HG03175 (cell line): ENCODE measurements around the gene AADACL3.

Source experiments
- ATAC-seq: cut with Tn5 transposase; IDR thresholded peaks from one replicate; pipeline ENCODE4 v1.9.1; 2021; ENCODE audit warnings: mild to moderate bottlenecking, moderate library complexity; ENCODE audit not compliant: unreplicated experiment

The AADACL3 gene

DNA sequence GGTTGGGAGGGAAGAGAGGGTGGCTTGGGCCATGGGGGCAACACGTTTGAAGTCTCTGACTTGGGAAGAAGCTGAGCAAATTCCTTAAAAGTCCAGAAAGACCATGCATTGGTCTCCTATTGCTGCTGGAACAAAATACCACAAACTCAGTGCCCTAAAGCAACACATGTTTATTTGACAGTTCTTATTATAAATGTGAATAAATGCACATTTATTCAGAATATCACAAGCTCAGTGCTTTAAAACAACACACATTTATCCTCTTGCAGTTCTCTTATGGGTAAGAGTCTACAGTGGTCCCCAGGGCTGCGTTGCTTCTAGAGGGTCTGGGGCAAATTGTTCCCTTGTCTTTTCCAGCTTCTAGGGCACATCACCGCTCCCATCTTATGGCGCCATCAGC lies 47.6 kb downstream of the AADACL3 start:
- ATAC-seq = no peak

DNA sequence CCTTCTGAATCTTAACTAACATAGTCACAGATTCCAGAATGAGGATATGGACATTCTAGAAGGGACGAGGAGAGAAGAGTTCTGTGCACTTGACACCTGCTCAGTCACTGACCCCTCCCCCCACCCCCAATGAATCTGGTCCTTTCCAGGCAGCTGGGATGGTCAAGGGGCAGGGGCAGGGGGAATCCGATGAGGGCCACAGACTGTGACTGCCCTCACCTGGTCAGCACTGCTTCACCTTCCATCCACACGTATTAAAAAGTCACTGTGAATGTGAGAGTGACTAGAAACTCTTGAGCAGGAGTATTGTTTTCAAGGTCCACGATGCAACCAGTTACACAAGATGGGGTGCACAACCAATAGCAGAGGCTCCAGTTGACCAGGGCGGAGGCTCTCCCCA lies 48.1 kb downstream of the AADACL3 start:
- no peak for ATAC-seq

DNA sequence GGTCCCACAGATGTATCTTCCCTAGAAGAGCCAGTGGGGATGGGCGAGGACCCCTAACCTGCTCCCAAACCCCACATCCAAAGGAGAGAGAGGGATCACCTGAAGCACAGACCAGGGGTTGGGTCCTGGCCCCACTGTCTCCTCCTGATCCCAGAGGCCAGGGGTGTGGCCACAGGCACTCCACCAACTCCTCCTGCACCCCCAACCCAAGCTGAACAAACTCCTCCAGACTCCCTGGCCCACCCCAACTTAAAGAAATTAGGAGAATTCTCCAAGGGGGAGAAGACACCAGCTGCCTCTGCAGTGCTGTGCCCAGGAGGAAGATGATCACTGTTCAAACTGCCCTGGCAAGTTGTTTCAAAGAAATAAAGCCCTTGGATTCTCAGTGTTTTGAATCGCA lies 53.1 kb downstream of the AADACL3 start:
- no peak for ATAC-seq

DNA sequence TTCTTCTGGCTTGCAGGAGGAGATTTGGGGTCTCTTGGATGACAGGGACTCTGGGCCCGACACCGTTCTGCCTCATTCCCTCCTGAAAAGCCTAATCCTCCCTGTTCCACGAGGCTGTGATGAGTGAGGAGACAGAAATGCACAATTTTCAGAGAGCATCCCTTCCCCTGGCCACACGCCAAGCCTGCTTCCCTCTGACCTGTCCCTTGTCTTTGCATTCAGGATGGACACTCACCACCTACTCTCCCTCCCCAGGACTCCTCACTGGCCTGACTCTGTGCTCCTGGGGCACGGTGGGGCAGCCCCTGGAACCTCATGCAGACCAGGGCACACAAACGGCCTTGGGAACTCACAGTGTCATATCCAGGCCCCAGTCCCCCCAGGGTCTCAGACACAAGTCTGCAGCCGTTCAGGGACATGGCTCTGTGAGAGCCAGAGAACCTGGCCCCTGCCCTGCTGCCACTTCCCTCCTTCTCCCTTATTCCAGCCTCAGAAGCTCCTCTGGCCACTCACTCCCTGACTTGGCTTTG lies 54.1 kb downstream of the AADACL3 start:
- no peak for ATAC-seq

DNA sequence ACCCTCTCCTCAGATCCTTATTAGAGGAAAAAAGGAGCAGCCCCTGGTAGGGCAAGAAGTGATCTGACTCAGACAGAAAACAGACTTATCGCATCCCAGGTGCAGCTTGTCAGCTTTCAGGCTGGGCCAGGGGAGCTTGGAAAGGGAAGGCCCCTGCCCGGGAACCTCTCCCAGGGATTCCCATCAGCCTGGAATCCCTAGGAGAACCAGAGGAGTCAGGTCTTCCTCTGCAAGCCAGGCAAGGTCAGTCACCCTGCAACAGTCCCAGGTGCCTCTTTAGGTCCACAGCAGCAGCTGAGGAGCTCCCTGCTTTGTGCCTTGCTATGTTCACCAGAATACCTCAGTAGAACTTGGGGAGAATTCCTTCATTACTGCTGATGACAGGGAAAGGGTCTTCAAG lies 54.7 kb downstream of the AADACL3 start:
- no peak for ATAC-seq

DNA sequence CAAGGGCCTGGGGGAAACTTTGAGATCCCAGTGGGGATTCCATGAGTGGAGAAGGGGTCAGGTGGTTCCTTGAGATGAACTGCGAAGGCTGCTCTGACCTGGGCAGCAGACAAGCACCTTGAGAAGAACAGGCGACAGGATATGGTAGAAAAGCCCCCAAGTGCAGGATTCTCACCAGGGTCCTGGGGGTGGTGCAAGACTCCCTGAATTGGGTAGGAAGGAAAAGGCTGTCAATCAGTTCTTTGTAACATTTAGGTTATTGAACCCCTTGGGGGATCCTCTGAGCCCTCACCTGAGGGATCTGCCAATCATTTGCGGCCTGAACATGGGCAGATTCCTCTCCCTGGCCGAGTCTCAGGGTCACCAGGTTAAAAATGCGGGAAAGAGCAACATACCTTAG lies 55.3 kb downstream of the AADACL3 start:
- no peak for ATAC-seq

DNA sequence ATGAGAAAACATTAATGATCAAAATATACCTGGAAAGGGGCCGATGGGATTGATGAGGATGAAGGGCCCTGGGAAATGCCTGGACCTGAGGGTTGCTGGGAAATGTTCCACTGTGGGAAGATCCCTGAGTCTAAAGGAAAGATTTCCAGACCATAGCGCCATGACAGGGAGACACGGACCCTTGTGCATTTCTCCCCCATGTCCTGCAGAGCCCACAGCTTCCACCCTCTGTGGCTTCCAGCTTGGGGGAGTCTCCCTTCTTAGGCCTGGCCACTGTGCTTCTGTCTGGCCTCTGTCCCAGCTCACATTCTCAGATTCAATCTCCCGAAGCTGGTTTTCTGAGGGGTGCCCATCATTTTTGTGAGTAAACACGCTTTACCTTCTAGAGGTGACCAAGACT lies 56.6 kb downstream of the AADACL3 start:
- ATAC-seq = no peak

DNA sequence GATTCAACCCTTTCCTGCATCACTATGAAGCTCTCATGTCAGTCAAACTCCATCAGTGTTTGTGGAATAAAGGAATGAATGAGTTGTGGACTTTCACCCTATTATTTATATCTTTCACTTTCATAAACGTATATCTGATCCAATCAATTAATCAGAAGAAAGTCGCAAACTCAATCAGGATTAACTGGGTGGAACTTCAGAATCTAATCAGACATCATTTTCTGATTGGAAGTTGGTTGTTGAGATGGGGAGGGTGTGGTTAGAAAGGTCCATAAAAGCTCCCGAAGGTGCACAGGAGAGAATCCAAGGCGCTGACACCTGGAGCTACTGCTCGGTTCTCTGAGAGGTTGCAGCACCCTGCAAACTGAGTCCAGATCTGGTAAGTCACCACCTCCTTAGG lies 57.5 kb downstream of the AADACL3 start, which contains the start of gene PRAMEF12:
TSS of gene PRAMEF12 (plus strand) at position 301 of the 400 bp plus-strand sequence. CDS start 1,130 bp downstream, outside the sequence.
- no peak for ATAC-seq

DNA sequence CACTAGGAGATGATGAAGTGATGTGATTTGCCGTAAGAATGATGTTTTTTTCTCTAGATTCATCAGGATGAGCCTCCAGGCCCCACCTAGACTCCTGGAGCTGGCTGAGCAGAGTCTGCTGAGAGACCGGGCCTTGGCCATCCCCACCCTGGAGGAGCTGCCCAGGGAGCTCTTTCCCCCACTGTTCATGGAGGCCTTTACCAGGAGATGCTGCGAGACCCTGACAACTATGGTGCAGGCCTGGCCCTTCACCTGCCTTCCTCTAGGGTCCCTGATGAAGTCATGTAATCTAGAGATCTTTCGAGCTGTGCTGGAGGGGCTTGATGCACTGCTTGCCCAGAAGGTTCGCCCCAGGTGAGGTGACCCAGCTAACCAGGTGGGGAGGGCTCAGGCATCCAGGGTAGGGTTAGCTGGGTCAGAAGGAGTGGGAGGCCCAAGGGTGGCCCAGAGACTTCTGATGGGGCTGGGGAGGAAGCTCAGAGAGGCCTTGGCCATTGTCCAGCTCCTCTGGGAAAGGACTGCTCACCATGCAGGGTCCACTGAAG lies 59.0 kb downstream of the AADACL3 start:
- no peak for ATAC-seq

DNA sequence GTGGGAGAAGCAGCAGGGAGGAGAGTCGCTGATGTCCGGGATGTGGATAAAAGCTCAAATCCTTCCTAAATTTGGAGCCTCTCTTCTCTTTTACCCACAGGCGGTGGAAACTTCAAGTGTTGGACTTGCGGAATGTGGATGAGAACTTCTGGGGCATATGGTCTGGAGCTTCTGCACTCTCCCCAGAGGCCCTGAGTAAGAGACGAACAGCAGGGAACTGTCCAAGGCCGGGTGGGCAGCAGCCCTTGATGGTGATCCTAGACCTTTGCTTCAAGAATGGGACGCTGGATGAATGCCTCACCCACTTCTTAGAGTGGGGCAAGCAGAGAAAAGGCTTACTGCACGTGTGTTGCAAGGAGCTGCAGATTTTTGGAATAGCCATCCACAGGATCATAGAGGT lies 59.5 kb downstream of the AADACL3 start:
- ATAC-seq = no peak

DNA sequence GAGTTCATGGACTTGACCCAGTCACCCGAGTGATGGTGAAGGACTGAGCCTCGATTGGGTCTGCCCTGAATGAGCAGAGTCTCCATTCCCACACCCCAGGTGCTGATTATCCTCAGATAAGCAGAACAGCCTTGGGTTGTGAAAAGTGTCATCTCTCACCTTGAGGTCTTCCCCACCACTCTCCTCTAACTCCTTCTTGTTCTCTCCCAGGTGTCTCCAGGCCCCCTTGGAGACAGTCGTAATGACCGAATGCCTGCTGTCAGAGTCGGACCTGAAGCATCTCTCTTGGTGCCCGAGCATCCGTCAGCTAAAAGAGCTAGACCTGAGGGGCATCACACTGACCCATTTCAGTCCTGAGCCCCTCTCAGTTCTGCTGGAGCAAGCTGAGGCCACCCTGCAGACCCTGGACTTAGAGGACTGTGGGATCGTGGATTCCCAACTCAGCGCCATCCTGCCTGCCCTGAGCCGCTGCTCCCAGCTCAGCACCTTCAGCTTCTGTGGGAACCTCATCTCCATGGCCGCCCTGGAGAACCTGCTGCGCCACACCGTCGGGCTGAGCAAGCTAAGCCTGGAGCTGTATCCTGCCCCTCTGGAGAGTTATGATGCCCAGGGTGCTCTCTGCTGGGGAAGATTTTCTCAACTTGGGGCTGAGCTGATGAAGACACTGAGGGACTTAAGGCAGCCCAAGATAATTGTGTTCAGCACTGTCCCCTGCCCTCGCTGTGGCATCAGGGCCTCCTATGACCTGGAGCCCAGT lies 61.1 kb downstream of the AADACL3 start:
- no peak for ATAC-seq
